Inflammatory macrophage treated with lipopolysaccharide for 4 hours (primary cell): ENCODE data around the gene PPP1R1C.
"Not testable (repeated sequence)": the region's sequence is repeated elsewhere in the genome, so short reads cannot be mapped to it uniquely, and the experiment has no call there.

Source experiments
- DNase-seq: peaks from one replicate; pipeline ENCODE4 v3.0.0-alpha.2; 2020

Gene PPP1R1C, protein sequence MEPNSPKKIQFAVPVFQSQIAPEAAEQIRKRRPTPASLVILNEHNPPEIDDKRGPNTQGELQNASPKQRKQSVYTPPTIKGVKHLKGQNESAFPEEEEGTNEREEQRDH

GRCh38 chr2:181985632-181986205 is at the start of gene PPP1R1C:
Gene PPP1R1C, plus strand, starts transcription at chr2:181985853. Its CDS starts 258 bp downstream, at chr2:181986111.
- no peak for DNase-seq

- DNase-seq: peak; percentile 93
Measured at GRCh38 chr2:181937473-181937872, 48.2 kb upstream of the PPP1R1C start.

DNA sequence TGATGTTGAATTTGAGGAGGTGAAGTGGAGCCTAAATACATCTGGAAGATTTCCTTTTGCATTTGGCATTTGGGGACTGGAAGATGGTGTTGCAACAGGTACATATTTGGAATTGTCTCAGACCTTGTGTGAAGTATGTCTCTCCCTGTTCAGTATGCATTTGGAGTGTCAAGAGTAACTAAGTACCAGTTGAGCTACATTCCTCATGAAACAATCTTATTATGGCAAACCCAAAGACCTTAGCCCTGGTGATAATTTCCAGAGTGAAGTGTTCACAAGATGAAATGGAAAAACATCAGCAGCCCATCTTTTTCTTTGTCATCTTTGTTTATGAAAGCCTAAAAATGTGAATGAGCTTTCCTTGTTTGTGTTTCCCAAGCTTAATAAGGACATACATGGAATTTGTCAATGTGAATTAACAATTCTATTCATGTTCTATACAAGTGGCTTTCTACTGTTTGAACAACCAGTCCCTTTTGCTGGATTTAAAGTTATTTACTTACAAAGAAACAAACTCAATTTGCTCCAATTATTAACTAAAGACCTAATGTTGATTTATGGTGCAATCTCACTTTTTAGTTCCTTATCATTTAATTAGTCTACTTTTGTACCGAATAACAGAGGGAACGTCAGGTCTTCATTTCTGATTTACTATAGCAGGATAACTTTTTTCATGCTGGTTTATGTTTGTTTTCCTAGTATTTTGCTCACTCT is 42.1 kb upstream of the PPP1R1C start:
- DNase-seq: no peak

- DNase-seq: no peak
Measured at GRCh38 chr2:181944164-181944913, 41.3 kb upstream of the PPP1R1C start.

DNA sequence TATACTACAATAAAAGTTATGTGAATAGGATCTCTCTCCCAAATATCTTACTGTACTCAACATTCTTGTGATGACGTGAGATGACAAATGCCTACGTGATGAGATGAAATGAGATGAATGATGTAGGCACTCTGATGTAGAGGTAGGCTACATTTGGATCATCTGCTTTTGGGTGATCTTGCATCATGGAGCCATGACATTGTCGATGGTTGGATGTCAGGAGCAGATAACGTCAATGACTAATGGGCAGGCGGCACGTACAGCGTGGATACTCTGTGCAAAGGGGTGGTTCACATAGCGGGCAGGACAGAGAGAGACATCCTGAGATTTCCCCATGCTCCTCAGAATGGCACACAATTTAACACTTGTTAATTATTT is 40.8 kb upstream of the PPP1R1C start:
- no peak for DNase-seq

- DNase-seq: no peak
Measured at GRCh38 chr2:181946444-181947127, 39.1 kb upstream of the PPP1R1C start.

DNA sequence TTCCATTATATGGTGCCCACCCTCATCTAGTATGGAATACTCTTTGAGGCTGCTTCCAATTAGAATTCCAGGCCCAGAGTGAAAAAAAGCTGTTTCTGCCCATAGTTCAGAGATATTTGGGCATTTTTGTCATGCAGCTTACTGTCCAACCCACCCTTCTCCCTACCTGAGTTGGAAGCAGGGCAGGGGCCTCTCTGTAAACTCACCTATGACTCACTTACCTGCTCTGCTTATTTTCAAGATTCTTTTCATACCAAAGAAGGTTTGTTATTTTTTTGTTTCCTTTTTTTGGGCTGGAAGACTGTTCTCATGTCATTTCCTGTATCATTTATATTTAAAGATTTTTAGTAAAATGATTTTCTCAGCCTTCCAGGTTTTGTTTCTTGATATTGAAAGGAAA is 38.4 kb upstream of the PPP1R1C start:
- no peak for DNase-seq

DNA sequence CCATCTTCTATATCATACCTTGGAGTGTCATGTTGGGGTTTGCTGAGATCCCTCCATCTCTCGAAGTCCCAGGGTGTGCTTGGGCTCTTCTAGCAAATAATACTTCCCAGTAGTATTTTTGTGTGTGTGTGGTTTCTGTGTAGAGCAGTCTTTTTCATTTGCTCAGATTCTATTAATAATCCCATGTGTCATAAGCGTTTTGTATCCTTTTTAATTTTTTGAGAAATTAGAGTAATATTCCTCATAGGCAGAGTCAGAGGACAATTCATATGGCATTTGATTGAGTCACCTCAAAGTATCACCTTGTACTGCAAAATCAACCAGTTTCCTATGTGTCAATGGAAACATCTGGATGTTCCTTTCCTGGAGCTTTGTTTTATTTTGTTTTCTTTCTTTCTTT is 37.4 kb upstream of the PPP1R1C start:
- DNase-seq: no peak

GRCh38 chr2:181949047-181949446 is 36.6 kb upstream of the PPP1R1C start:
- DNase-seq: no peak

DNA sequence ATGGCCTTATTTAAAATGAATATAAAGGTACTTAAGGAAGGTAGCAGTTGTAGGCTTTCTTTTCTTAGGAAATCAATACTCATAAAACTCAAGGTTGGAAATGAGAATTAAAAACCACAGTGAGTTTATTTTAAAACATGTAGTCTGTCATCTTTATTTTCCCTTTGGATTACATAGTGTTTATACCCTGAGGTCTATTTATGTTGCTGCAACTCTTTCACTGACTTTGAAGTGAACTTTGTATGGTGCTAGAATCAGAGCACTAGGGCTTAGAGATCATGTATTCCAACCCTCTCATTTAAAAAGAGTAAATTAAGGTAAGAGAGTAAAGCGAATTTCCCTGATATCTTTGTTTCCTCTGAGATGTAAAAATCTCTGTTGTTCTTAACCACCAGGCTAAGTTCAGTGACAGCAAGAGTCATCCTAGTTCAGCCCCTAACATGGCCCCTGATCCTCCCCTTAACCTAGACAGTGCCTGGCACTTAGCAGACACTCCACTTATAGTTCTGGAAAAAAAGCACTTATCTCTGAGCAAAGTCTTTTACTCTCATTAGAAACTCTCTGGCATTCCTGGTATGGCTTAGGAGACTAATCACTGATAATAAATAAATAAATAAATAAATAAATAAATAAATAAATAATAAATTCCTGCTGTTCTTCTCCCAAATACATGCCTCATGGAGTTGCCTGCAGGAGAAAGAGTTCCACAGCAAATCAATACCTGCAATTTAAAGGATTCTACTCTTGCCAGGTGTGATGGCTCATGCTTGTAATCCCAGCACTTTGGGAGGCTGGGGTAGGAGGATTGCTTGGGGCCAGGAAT is 33.0 kb upstream of the PPP1R1C start:
- DNase-seq: no peak

DNA sequence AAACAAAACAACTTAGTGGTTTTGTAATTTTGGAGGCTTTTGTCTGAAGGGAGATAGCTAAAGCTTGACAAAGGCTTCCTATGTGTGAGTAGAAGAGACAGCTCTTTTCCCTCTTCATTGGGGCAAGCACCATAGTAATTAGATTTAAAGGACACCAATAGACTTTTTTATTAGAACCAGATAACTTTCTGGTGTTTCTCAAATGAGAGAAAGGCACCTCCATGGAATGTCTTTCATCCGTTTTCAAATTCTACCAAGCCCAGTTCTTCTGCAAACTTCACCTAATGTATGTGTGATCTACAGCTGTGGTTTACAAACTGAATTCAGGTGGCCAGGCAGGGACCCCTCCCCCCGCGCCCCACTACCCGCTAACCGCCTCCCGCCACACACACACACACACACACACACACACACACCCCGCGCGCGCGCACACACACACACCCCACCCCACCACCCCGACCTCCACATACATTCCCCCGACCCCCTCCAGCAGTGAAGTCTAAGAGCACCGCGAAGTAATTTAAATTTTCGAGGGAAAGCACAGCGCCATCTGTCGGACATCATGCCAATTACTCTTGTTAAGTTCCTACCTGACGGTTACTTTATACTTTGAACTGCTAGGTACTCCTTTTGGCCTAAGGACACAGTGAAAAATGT is 31.6 kb upstream of the PPP1R1C start:
- peak; percentile 55 for DNase-seq

DNA sequence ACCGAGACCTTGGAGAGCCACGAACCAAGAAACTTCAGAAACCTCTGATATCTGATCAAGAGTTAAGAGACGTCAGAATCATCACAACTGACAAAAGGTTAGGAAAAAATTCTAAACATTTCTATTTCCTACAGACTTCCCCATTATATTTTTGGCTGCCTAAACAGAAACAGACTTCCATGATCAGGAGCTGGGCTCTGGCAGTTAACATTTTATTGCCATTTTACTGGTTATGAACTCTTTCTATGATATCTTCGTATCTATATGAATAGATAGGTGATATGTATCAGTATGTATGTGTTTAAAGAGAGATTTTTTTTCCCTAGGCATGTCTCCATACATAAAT is 31.1 kb upstream of the PPP1R1C start:
- DNase-seq: no peak

GRCh38 chr2:181955010-181955409 is 30.6 kb upstream of the PPP1R1C start:
- DNase-seq: no peak

GRCh38 chr2:181955866-181956265 is 29.8 kb upstream of the PPP1R1C start:
- not testable (repeated sequence) for DNase-seq

- no peak for DNase-seq
Measured at GRCh38 chr2:181957668-181958067, 28.0 kb upstream of the PPP1R1C start.

DNA sequence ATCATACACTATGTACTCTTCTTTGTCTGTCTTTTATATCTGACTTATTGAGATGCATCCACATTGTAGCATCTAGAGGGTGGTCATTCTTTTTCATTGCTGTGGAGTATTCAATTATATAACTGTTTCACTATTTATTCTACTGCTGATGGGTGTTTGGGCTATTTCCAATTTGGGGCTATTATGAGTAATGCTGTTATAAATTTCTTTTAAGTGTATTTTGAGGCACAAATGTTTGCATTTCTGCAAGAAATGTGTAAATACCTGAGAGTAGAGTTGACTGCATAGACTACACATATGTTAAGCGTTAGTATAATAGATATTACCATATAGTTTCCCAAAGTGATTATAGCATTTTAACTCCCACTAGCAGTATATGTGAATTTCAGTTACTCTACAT is 26.9 kb upstream of the PPP1R1C start:
- DNase-seq: no peak

DNA sequence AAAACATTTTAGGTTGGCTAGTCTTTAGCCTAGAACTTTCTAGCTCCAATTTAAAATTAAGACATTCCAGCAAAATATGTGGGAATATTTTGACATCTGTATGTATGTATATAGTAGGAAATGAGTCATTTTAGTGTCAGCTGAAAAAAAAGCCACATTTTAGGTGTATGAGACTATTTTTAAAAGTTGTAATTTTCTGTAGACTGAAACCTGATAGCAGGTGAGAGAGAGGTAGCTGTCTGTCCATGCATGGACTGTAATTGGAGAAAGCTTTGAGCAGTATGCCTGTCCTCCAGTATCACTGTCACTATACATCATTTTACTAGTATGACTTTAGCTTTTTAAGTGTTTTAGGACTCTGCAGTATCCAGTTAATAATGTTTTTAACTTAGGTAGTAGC is 26.1 kb upstream of the PPP1R1C start:
- DNase-seq: no peak

DNA sequence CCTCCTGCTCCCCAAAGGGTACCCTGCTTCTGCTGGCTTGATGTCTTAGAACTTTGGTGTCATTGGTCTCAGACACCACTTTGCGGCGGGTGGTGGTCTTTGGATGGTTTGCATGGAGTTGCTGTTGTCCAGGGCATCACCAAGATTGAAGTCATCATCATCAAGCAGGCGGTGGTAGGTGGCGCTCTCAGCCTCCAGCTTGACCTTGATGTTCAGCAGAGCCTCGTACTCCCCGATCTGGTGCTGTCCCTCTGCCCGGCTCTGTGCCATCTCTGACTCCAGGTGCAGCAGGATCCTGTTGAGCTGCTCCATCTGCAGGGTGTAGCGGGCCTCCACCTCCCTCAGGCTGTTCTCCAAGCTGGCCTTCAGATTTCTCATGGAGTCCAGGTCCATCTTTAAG is 24.5 kb upstream of the PPP1R1C start:
- not testable (repeated sequence) for DNase-seq

- no peak for DNase-seq
Measured at GRCh38 chr2:181962142-181962541, 23.5 kb upstream of the PPP1R1C start.

DNA sequence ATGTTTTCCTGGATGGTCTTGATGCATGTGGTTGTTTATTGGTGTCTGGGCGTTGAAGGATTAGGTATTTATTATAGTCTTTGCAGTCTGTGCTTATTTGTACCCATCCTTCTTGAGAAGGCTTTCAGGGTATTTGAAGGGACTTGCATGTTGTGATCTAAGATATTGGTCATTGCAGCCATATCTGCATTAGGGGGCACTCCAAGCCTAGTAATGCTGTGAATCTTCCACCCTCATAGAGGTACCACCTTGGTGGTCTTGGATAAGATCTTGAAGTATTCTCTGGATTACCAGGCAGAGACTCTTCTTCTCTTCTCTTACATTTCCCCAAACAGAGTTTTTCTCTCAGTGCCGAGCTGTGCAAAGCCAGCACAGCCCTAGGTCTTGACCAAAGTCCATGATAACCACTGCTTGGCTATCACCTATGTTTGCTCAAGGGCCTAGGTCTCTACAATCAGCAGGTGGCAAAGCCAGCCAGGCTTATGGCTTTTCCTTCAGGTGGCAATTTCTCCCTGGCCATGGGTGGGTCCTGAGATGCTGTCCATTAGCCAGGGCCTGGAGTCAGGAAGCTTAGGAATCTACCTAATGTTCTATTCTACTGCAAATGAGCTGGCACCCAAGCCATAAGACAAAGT is 15.4 kb upstream of the PPP1R1C start:
- DNase-seq: no peak

DNA sequence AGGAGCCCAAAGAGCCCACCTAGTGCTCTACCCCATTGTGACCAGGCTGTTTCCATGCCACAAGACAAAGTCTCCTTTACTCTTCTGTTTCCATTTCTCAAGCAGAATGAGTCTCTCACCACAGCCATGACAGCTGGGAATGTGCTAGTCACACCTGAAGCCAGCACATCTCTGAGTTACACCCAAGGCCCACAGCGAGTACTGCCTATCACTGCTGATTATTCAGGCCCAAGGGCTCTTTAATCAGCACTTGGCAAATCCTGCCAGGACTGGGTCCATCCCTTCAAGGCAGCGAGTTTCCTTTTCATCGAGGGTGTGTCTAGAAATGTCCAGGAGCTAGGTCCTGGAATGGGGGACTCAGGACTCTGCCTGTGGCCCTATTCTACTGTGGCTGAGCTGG is 14.6 kb upstream of the PPP1R1C start:
- DNase-seq: no peak
